Activated CD4-positive, alpha-beta T cell treated with anti-CD3 and anti-CD28 coated beads, Interleukin-2, Interleukin-6, amounts not matched to agents 100 ng/mL and 50 ng/mL, durations not matched to agents 16 hours and 8 hours (primary cell): ENCODE data around the gene RMND1.

Experiments used
- DNase-seq: peaks from one replicate; pipeline ENCODE4 v3.0.0-alpha.2; 2020

RMND1 gene

GRCh38 chr6:151414641-151415260 lies 37.2 kb downstream of the RMND1 start:
- DNase-seq: no peak

GRCh38 chr6:151413372-151414145 lies 38.4 kb downstream of the RMND1 start:
- DNase-seq: peak; percentile 19

GRCh38 chr6:151412909-151413308 lies 39.0 kb downstream of the RMND1 start:
- no peak for DNase-seq

GRCh38 chr6:151409679-151410078 lies 42.2 kb downstream of the RMND1 start:
- DNase-seq: no peak

- no peak for DNase-seq
Observed at GRCh38 chr6:151409260-151409659, 42.7 kb downstream of the RMND1 start.

GRCh38 chr6:151408858-151409257 lies 43.1 kb downstream of the RMND1 start:
- DNase-seq: no peak

GRCh38 chr6:151403919-151404308 lies 48.0 kb downstream of the RMND1 start:
- no peak for DNase-seq

GRCh38 chr6:151402228-151402627 lies 49.7 kb downstream of the RMND1 start:
- no peak for DNase-seq

GRCh38 chr6:151400473-151400872 lies 51.5 kb downstream of the RMND1 start:
- DNase-seq: no peak

GRCh38 chr6:151399679-151400078 lies 52.2 kb downstream of the RMND1 start:
- DNase-seq: peak; percentile 23

- no peak for DNase-seq
Observed at GRCh38 chr6:151393410-151393809, 58.5 kb downstream of the RMND1 start.

- DNase-seq: no peak
Observed at GRCh38 chr6:151392427-151392826, 59.5 kb downstream of the RMND1 start.

- peak; percentile 72 for DNase-seq
Observed at GRCh38 chr6:151391471-151392413, 60.2 kb downstream of the RMND1 start, which contains the start of gene ZBTB2. TSS of gene ZBTB2 (minus strand) at chr6:151391559. CDS start at chr6:151373637, 17,922 bp downstream.

- DNase-seq: peak; percentile 84
Observed at GRCh38 chr6:151390851-151391470, 61.0 kb downstream of the RMND1 start.

GRCh38 chr6:151390276-151390850 lies 61.6 kb downstream of the RMND1 start:
- peak; percentile 99 for DNase-seq

GRCh38 chr6:151389618-151390275 lies 62.2 kb downstream of the RMND1 start:
- peak; percentile 53 for DNase-seq

- no peak for DNase-seq
Observed at GRCh38 chr6:151388997-151389617, 62.8 kb downstream of the RMND1 start.

- DNase-seq: no peak
Observed at GRCh38 chr6:151388236-151388635, 63.7 kb downstream of the RMND1 start.

GRCh38 chr6:151387175-151387970 lies 64.6 kb downstream of the RMND1 start:
- no peak for DNase-seq

- DNase-seq: peak; percentile 51
Observed at GRCh38 chr6:151385177-151385576, 66.7 kb downstream of the RMND1 start.
